ENCODE measurements around the gene TMEM163.

Gene TMEM163

DNA sequence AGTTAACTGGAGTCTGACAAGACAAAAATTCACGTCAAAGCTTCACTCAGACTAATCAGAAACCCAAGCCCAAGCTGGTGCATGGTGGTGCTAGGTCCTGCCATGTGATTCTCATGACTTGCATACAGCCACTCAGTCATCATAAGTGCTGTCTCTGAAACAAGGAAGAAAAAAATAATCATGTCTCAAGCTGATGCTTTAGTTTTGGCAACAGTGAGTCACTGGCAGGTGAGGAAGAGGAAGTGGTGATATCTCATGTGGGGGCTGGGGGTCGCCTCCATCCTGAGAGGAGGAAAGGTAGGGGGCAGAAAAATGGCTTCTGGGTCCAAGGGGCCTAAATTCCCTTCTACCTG lies 136.3 kb downstream of the TMEM163 start:
- H3K9me3 Mint-ChIP-seq = peaks cover 4% of the 10 kb centered on the region
- H3K27me3 Mint-ChIP-seq (ENCODE audit: low read depth, poor library complexity) = peaks cover 4% of the 10 kb centered on the region
- TF ChIP-seq, protein P1, sequence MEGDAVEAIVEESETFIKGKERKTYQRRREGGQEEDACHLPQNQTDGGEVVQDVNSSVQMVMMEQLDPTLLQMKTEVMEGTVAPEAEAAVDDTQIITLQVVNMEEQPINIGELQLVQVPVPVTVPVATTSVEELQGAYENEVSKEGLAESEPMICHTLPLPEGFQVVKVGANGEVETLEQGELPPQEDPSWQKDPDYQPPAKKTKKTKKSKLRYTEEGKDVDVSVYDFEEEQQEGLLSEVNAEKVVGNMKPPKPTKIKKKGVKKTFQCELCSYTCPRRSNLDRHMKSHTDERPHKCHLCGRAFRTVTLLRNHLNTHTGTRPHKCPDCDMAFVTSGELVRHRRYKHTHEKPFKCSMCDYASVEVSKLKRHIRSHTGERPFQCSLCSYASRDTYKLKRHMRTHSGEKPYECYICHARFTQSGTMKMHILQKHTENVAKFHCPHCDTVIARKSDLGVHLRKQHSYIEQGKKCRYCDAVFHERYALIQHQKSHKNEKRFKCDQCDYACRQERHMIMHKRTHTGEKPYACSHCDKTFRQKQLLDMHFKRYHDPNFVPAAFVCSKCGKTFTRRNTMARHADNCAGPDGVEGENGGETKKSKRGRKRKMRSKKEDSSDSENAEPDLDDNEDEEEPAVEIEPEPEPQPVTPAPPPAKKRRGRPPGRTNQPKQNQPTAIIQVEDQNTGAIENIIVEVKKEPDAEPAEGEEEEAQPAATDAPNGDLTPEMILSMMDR (IDR thresholded peaks at IDR 0.05) = no peak
- no peak overlapping the region for H3K4me3 Mint-ChIP-seq
- peaks cover 41% of the 10 kb centered on the region for H3K4me1 Mint-ChIP-seq
- no peaks in the 10 kb centered on the region for H3K36me3 Mint-ChIP-seq (ENCODE audit: low read depth)
- H3K27ac Mint-ChIP-seq = no peak overlapping the region
- DNase-seq = no peak

DNA sequence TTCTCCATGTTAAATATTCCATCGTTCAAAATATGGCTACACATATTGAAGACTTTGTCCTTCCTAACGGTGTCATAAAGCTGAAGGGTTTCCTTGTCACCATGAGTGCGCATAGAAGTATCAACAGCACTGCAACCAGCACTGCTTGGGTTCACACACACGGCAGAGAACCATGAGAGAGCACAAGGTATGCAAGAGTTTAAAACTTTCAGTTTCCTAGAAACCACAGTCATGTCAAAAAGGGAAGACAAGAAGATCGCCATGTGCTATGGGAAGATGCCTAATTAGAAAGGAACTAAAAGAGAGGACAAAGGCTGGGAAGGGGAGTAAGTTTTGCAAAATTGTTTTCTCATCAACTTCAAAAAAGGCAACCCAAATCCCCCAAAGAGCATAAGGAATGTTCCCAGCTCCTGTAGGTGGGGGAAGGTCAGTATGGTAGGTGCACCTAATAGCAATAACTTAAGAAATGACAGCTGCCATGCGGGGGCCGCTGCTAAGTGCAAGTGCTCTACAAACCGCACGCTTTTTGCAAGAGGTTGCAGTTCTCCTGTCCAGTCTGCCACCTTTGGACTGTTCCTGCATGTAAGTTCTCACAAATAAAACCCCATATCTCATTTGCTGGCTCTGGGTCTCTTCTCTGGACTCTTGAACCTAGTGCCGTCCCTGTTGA lies 136.8 kb downstream of the TMEM163 start:
- DNase-seq = no peak
- no peaks in the 10 kb centered on the region for H3K9me3 Mint-ChIP-seq
- no peaks in the 10 kb centered on the region for H3K36me3 Mint-ChIP-seq (ENCODE audit: low read depth)
- peaks cover 41% of the 10 kb centered on the region for H3K4me1 Mint-ChIP-seq
- H3K27ac Mint-ChIP-seq = no peak overlapping the region
- peaks cover 6% of the 10 kb centered on the region for H3K27me3 Mint-ChIP-seq (ENCODE audit: low read depth, poor library complexity)
- TF ChIP-seq, protein P1 (IDR thresholded peaks at IDR 0.05) = no peak
- H3K4me3 Mint-ChIP-seq = no peak overlapping the region

GRCh38 chr2:134578316-134578715 lies 140.5 kb downstream of the TMEM163 start:
- TF ChIP-seq, protein P1 (IDR thresholded peaks at IDR 0.05) = no peak
- Mint-ChIP-seq H3K27me3 (ENCODE audit: low read depth, poor library complexity) (peaks cover 8% of the 10 kb centered on the region), H3K36me3 (ENCODE audit: low read depth) (no peaks in the 10 kb centered on the region), H3K4me3 (no peak overlapping the region), H3K9me3 (no peaks in the 10 kb centered on the region), H3K27ac (peak overlapping the region; percentile 16), H3K4me1 (peaks cover 40% of the 10 kb centered on the region)
- DNase-seq = no peak

- H3K4me1 Mint-ChIP-seq = peaks cover 32% of the 10 kb centered on the region
- H3K27ac Mint-ChIP-seq = no peak overlapping the region
- no peak for DNase-seq
- TF ChIP-seq, protein P1 (IDR thresholded peaks at IDR 0.05) = no peak
- peaks cover 8% of the 10 kb centered on the region for H3K27me3 Mint-ChIP-seq (ENCODE audit: low read depth, poor library complexity)
- no peak overlapping the region for H3K4me3 Mint-ChIP-seq
- H3K36me3 Mint-ChIP-seq (ENCODE audit: low read depth) = no peaks in the 10 kb centered on the region
- H3K9me3 Mint-ChIP-seq = no peaks in the 10 kb centered on the region
These were observed 142.3 kb downstream of the TMEM163 start for GRCh38 chr2:134576478-134576877.

- H3K9me3 Mint-ChIP-seq = no peaks in the 10 kb centered on the region
- no peak overlapping the region for H3K4me3 Mint-ChIP-seq
- H3K27ac Mint-ChIP-seq = no peak overlapping the region
- DNase-seq = no peak
- no peaks in the 10 kb centered on the region for H3K36me3 Mint-ChIP-seq (ENCODE audit: low read depth)
- H3K4me1 Mint-ChIP-seq = peaks cover 33% of the 10 kb centered on the region
- peaks cover 4% of the 10 kb centered on the region for H3K27me3 Mint-ChIP-seq (ENCODE audit: low read depth, poor library complexity)
- TF ChIP-seq, protein P1 (IDR thresholded peaks at IDR 0.05) = no peak
These were observed 142.9 kb downstream of the TMEM163 start for GRCh38 chr2:134575888-134576287.

DNA sequence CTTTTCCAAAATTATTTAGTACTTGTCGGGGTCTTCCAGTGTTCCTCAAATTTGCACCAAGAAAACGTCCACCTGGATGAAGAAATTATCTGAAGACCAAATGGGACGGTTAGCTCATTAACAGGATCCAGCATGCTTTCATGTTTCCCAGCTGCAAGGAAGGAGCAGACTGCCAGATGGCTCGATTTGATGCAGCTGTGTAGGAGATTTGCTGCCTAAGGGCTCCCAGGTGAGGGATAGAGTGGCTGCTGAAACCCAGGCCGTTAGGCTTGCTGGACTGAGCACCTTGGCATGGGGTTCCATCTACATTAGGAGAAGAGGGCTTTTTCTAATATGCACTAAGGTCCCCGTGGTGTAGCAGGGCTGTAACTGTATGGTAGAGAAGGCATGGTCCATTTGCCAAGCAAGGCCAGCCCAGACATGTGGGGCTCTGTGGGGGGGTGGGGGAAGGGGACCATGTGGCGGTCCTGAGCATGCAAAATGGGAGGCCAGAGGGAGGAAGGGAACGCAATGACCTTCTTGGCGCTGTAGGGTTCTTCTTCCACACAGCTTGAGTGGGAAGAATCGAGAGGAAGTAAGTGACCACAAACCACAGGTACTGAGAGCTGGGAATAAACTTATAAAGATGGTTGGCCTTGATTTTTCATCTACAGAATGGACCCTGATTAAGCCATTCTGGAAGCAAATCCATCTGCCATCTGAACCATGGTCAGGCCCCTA lies 144.0 kb downstream of the TMEM163 start:
- no peaks in the 10 kb centered on the region for H3K9me3 Mint-ChIP-seq

More for the DNA sequence above, 144.0 kb downstream of the TMEM163 start:
- peaks cover 38% of the 10 kb centered on the region for H3K4me1 Mint-ChIP-seq
- H3K36me3 Mint-ChIP-seq (ENCODE audit: low read depth) = no peaks in the 10 kb centered on the region
- TF ChIP-seq, protein P1 (IDR thresholded peaks at IDR 0.05) = no peak
- H3K27me3 Mint-ChIP-seq (ENCODE audit: low read depth, poor library complexity) = peaks cover 4% of the 10 kb centered on the region
- no peak overlapping the region for H3K4me3 Mint-ChIP-seq
- no peak for DNase-seq
- no peak overlapping the region for H3K27ac Mint-ChIP-seq

All from nephron progenitor cell (in vitro differentiated cells).